ENCODE measurements around the gene KRT31. TPM values are rescaled to one million over a fixed set of nuclear protein-coding genes. Genes with fewer than 3 reads are reported as not detected.
"Not testable (repeated sequence)": the region's sequence is repeated elsewhere in the genome, so short reads cannot be mapped to it uniquely, and the experiment has no call there.

KRT31 gene
- total and polyA plus RNA-seq, 2 experiments from 2014 or later, result not detected

DNA sequence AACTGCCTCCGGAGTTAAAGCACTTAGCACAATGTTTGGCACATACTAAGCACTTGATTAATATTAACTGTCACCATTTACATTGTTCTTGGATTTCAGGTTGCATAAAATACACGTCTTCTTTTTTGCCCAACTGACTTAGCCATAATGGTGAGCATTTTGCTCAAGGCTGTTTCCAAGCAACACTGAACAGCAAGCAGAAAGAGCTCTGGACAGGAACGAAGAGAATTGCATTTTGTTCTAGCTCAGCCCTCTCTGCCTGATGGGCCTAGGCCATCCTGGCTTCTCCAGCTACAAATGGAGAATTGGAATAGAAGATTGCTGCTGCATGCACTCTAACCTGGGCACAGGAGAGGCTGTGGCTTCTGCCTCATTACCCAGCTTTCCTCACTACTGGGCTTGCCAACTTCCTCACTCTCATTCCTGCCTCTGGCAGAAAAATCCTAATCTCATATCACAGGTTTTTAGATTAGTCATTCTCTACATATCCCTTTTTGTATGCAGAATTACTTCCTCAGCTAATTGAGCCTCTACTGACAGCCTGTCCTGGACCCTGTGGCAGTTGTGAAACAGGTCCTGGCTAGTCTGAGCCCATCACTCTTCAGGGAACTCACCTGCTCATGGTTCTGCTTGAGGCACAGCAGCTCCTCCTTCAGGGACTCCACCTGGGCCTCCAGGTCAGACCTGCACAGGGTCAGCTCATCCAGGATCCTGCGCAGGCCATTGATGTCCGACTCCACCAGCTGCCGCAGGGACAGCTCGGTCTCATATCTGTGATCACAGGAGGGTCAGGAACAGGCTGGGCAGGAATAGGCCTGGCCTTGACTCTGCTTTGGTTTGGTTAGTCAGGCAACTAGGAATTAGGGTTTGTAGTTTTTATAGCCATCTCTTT lies 49.3 kb downstream of the KRT31 start:
- no peak overlapping the region for H3K4me3 ChIP-seq
- no peaks in the 10 kb centered on the region for H3K36me3 ChIP-seq
- no peak for DNase-seq (ENCODE audit: low read depth in 1 of 2, low spot score in 1 of 2)
- TF ChIP-seq CTCF (IDR thresholded peaks at IDR 0.05; ENCODE audit: low read depth, low read length), result no peak
- H3K27me3 ChIP-seq, result no peaks in the 10 kb centered on the region
- no peaks in the 10 kb centered on the region for H3K9me3 ChIP-seq (ENCODE audit: low read depth)
- H3K4me1 ChIP-seq (ENCODE audit: low read depth), result no peaks in the 10 kb centered on the region
- H3K27ac ChIP-seq, result no peak overlapping the region

DNA sequence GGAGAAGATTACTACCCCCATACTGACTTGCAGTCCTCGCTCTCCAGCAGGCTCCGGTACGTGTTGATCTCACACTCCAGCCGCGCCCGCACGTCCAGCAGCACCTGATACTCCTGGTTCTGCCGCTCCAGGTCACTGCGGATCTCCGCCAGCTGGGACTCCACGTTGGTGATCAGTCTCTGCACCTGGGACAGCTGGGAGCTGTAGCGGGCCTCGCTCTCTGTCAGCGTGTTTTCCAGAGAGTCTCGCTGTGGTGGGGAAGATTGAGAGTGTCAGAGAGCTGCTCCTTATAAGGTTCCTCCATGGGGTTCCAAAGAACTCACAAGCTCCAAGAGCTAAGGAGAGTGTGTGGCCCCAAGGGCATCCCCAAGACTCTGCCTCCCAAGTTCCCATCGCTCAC lies 51.0 kb downstream of the KRT31 start:
- not testable (repeated sequence) for H3K4me1 ChIP-seq (ENCODE audit: low read depth); DNase-seq (ENCODE audit: low read depth in 1 of 2, low spot score in 1 of 2); H3K27ac ChIP-seq; H3K9me3 ChIP-seq (ENCODE audit: low read depth); H3K4me3 ChIP-seq; H3K27me3 ChIP-seq; H3K36me3 ChIP-seq

GRCh38 chr17:41345992-41346391 lies 51.4 kb downstream of the KRT31 start:
- H3K36me3 ChIP-seq, result no peaks in the 10 kb centered on the region
- H3K9me3 ChIP-seq (ENCODE audit: low read depth), result no peaks in the 10 kb centered on the region
- no peaks in the 10 kb centered on the region for H3K4me1 ChIP-seq (ENCODE audit: low read depth)
- H3K27ac ChIP-seq, result no peak overlapping the region
- no peak overlapping the region for H3K4me3 ChIP-seq
- DNase-seq (ENCODE audit: low read depth in 1 of 2, low spot score in 1 of 2), result no peak
- no peak for TF ChIP-seq CTCF (IDR thresholded peaks at IDR 0.05; ENCODE audit: low read depth, low read length)
- H3K27me3 ChIP-seq, result no peaks in the 10 kb centered on the region

Other genes starting within 250 kb of the KRT31 start
Only the 30 nearest of the 31 such genes appear.
- gene KRTAP4-4, start 236.9 kb downstream of the KRT31 start, total RNA-seq, result not detected in 2 replicates
- gene KRTAP4-4, start 236.9 kb downstream of the KRT31 start, polyA plus RNA-seq, result not detected in 2 replicates
- not detected in 2 replicates for gene KRTAP4-3, start 229.4 kb downstream of the KRT31 start, total RNA-seq
- gene KRTAP4-3, start 229.4 kb downstream of the KRT31 start, polyA plus RNA-seq, result not detected in 2 replicates
- not detected in 2 replicates for gene KRTAP4-2, start 219.4 kb downstream of the KRT31 start, total RNA-seq
- gene KRTAP4-2, start 219.4 kb downstream of the KRT31 start, polyA plus RNA-seq, result not detected in 2 replicates
- gene KRTAP4-1, start 212.7 kb downstream of the KRT31 start, total RNA-seq, result not detected in 2 replicates
- gene KRTAP4-1, start 212.7 kb downstream of the KRT31 start, polyA plus RNA-seq, result not detected in 2 replicates
- not detected in 2 replicates for gene KRTAP9-1, start 207.7 kb downstream of the KRT31 start, total RNA-seq
- gene KRTAP9-1, start 207.7 kb downstream of the KRT31 start, polyA plus RNA-seq, result not detected in 2 replicates
- gene KRTAP9-2, start 171.0 kb downstream of the KRT31 start, total RNA-seq, result not detected in 2 replicates
- gene KRTAP9-2, start 171.0 kb downstream of the KRT31 start, polyA plus RNA-seq, result not detected in 2 replicates
- gene KRTAP9-3, start 165.2 kb downstream of the KRT31 start, total RNA-seq, result not detected in 2 replicates
- gene KRTAP9-3, start 165.2 kb downstream of the KRT31 start, polyA plus RNA-seq, result not detected in 2 replicates
- gene KRTAP9-8, start 159.6 kb downstream of the KRT31 start, total RNA-seq, result not detected in 2 replicates
- gene KRTAP9-8, start 159.6 kb downstream of the KRT31 start, polyA plus RNA-seq, result not detected in 2 replicates
- gene KRTAP9-4, start 147.9 kb downstream of the KRT31 start, total RNA-seq, result not detected in 2 replicates
- not detected in 2 replicates for gene KRTAP9-4, start 147.9 kb downstream of the KRT31 start, polyA plus RNA-seq
- not detected in 2 replicates for gene KRTAP9-9, start 142.2 kb downstream of the KRT31 start, total RNA-seq
- gene KRTAP9-9, start 142.2 kb downstream of the KRT31 start, polyA plus RNA-seq, result not detected in 2 replicates
- not detected in 2 replicates for gene KRTAP9-6, start 132.2 kb downstream of the KRT31 start, total RNA-seq
- not detected in 2 replicates for gene KRTAP9-6, start 132.2 kb downstream of the KRT31 start, polyA plus RNA-seq
- gene KRTAP9-7, start 121.9 kb downstream of the KRT31 start, total RNA-seq, result not detected in 2 replicates
- not detected in 2 replicates for gene KRTAP9-7, start 121.9 kb downstream of the KRT31 start, polyA plus RNA-seq
- not detected in 2 replicates for gene KRTAP29-1, start 94.8 kb downstream of the KRT31 start, total RNA-seq
- gene KRTAP29-1, start 94.8 kb downstream of the KRT31 start, polyA plus RNA-seq, result not detected in 2 replicates
- gene KRTAP16-1, start 88.3 kb downstream of the KRT31 start, total RNA-seq, result not detected in 2 replicates
- not detected in 2 replicates for gene KRTAP16-1, start 88.3 kb downstream of the KRT31 start, polyA plus RNA-seq
- not detected in 2 replicates for gene KRTAP17-1, start 81.9 kb downstream of the KRT31 start, total RNA-seq
- not detected in 2 replicates for gene KRTAP17-1, start 81.9 kb downstream of the KRT31 start, polyA plus RNA-seq
- not detected in 2 replicates for gene KRT33A, start 46.8 kb downstream of the KRT31 start, total RNA-seq
- not detected in 2 replicates for gene KRT33A, start 46.8 kb downstream of the KRT31 start, polyA plus RNA-seq
- not detected in 2 replicates for gene KRT33B, start 27.8 kb downstream of the KRT31 start, total RNA-seq
- gene KRT33B, start 27.8 kb downstream of the KRT31 start, polyA plus RNA-seq, result not detected in 2 replicates
- gene KRT34, start 15.3 kb downstream of the KRT31 start, total RNA-seq, result not detected in 2 replicates
- not detected in 2 replicates for gene KRT34, start 15.3 kb downstream of the KRT31 start, polyA plus RNA-seq
- not detected in 2 replicates for gene KRT37, start 27.0 kb upstream of the KRT31 start, total RNA-seq
- not detected in 2 replicates for gene KRT37, start 27.0 kb upstream of the KRT31 start, polyA plus RNA-seq
- not detected in 2 replicates for gene KRT38, start 43.4 kb upstream of the KRT31 start, total RNA-seq
- gene KRT38, start 43.4 kb upstream of the KRT31 start, polyA plus RNA-seq, result not detected in 2 replicates
- not detected in 2 replicates for gene KRT32, start 69.8 kb upstream of the KRT31 start, total RNA-seq
- gene KRT32, start 69.8 kb upstream of the KRT31 start, polyA plus RNA-seq, result not detected in 2 replicates
- gene KRT35, start 83.5 kb upstream of the KRT31 start, total RNA-seq, result not detected in 2 replicates
- gene KRT35, start 83.5 kb upstream of the KRT31 start, polyA plus RNA-seq, result not detected in 2 replicates
- gene KRT36, start 92.3 kb upstream of the KRT31 start, total RNA-seq, result not detected in 2 replicates
- not detected in 2 replicates for gene KRT36, start 92.3 kb upstream of the KRT31 start, polyA plus RNA-seq
- gene KRT13, start 108.0 kb upstream of the KRT31 start, total RNA-seq, result not detected in 2 replicates
- not detected in 2 replicates for gene KRT13, start 108.0 kb upstream of the KRT31 start, polyA plus RNA-seq
- 0.09 and 0.28 TPM in 2 replicates for gene KRT15, start 121.3 kb upstream of the KRT31 start, total RNA-seq
- 0.15 TPM in 1 of 2 replicates, not detected in the other for gene KRT15, start 121.3 kb upstream of the KRT31 start, polyA plus RNA-seq
- 303 and 522 TPM in 2 replicates for gene KRT19, start 130.7 kb upstream of the KRT31 start, total RNA-seq
- gene KRT19, start 130.7 kb upstream of the KRT31 start, polyA plus RNA-seq, result 270 and 501 TPM in 2 replicates
- gene KRT9, start 174.5 kb upstream of the KRT31 start, total RNA-seq, result not detected in 2 replicates
- gene KRT9, start 174.5 kb upstream of the KRT31 start, polyA plus RNA-seq, result not detected in 2 replicates
- gene KRT14, start 189.3 kb upstream of the KRT31 start, total RNA-seq, result not detected in 2 replicates
- 0.20 TPM in 1 of 2 replicates, not detected in the other for gene KRT14, start 189.3 kb upstream of the KRT31 start, polyA plus RNA-seq
- not detected in 2 replicates for gene KRT16, start 215.2 kb upstream of the KRT31 start, total RNA-seq
- 0.16 TPM in 1 of 2 replicates, not detected in the other for gene KRT16, start 215.2 kb upstream of the KRT31 start, polyA plus RNA-seq
- gene KRT17, start 227.0 kb upstream of the KRT31 start, total RNA-seq, result not detected in 2 replicates
- gene KRT17, start 227.0 kb upstream of the KRT31 start, polyA plus RNA-seq, result 1.2 TPM in 1 of 2 replicates, not detected in the other

All from cardiac muscle cell (in vitro differentiated cells and primary cell).